ENCODE measurements around the gene KRTAP9-4.
"Not testable (repeated sequence)": the region's sequence is repeated elsewhere in the genome, so short reads cannot be mapped to it uniquely, and the experiment has no call there.

KRTAP9-4 gene

GRCh38 chr17:41249637-41250240, at the start of gene KRTAP9-4:
KRTAP9-4 (plus strand) TSS chr17:41249687; CDS start chr17:41249721, 34 bp downstream.
- DNase-seq (ENCODE audit: low spot score); FAIRE-seq: not testable (repeated sequence)

- no peak for FAIRE-seq
- DNase-seq (ENCODE audit: low spot score) = no peak
Measured at GRCh38 chr17:41211845-41212466, 37.5 kb upstream of the KRTAP9-4 start.

DNA sequence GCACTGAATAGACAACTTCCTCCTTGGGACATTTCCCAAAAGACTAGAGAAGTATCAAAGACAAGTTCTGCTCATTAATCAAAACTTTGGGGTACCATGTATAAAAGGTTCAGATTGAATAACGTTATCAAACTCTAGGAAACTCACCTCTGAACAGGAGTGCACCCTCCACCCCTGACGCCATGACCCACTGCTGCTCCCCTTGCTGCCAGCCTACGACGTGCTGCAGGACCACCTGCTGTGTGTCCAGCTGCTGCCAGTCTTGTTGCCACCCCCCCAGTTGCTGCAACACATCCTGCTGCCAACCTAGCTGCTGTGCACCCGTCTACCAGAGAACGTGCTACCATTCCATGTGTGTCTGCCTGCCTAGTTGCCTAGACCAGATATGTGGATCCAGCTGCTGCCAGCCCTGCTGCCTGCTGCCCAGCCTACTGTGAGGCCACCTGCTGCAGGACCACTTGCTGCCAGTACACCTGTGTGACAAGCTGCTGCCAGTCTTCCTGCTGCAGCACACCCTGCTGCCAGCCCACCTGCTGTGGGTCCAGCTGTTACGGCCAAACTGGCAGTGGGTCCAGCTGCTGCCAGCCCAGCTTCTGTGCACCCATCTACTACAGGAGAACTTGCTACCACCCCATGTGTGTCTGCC, 36.8 kb upstream of the KRTAP9-4 start:
- DNase-seq (ENCODE audit: low spot score) (no peak), FAIRE-seq (peak; percentile 65)

- FAIRE-seq = no peak
- no peak for DNase-seq (ENCODE audit: low spot score)
Measured at GRCh38 chr17:41215681-41216080, 33.8 kb upstream of the KRTAP9-4 start.

DNA sequence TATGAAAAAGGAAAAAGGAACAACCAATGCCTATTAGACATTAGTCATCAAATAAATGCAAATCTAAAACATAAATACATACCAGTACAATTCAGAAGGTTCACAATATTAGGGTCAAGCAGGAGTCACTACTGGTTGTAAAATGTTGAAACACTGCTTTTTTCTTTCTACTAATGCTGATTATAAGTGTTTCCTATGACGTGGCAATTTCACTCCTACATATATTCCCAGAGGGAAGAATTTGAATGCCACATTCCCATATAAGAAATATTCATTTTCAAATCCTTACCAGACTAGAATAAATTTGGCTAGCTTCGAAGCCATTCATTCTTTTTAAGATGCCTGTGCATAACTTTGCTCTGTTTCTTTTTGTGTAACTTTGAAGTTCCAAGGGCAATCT, 25.7 kb upstream of the KRTAP9-4 start:
- DNase-seq (ENCODE audit: low spot score) (no peak), FAIRE-seq (no peak)

DNA sequence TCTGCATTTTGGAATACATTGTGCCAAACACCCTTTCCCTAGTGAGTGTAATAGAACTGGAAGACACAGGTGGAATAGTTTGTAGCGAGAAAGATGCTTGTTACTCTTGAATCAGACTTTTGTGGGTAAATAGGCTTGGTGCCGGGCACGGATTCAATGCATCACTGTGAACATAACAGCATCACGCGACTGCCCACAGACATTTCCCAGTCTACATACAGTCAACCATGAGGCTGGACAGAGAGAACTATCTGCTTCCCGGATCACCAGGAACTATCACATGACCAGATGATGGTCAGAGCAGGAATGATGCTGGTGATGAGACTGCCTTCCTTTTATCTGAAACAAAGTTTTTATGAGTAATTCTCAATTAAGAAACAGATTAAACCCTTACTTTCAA, 23.4 kb upstream of the KRTAP9-4 start:
- DNase-seq (ENCODE audit: low spot score) (no peak), FAIRE-seq (no peak)

GRCh38 chr17:41226598-41227095, 22.8 kb upstream of the KRTAP9-4 start, which contains the start of gene KRTAP9-2:
KRTAP9-2 (plus strand) TSS chr17:41226648; CDS start chr17:41226655, 7 bp downstream.
- DNase-seq (ENCODE audit: low spot score); FAIRE-seq: not testable (repeated sequence)

GRCh38 chr17:41230094-41230493, 19.4 kb upstream of the KRTAP9-4 start:
- DNase-seq (ENCODE audit: low spot score) (no peak), FAIRE-seq (no peak)

GRCh38 chr17:41231731-41232130, 17.8 kb upstream of the KRTAP9-4 start:
- DNase-seq (ENCODE audit: low spot score) (no peak), FAIRE-seq (no peak)

GRCh38 chr17:41232399-41233105, 16.9 kb upstream of the KRTAP9-4 start, which contains the start of gene KRTAP9-3:
KRTAP9-3 (plus strand) TSS chr17:41232449; CDS start chr17:41232502, 53 bp downstream.
- DNase-seq (ENCODE audit: low spot score) = not testable (repeated sequence)
- FAIRE-seq = peak; percentile 48

DNA sequence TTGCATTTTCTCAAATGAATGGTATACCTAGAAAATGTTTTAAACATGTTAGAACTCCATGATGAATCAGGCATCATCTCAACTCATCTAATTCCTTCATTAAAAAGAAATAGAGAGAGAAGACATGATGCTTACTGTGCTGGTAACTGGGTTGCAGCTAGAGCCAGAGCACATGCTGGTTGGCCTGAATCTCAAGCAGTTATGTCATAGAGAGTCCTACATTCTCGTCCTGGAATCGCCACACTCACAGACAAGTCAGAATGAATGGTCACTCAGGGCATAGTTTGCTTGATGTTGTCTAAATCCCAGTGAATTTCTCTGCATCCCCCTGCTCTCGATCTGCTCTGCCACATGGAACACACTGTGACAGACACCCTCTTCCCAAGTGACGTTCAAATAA, 12.4 kb upstream of the KRTAP9-4 start:
- FAIRE-seq; DNase-seq (ENCODE audit: low spot score): not testable (repeated sequence)

DNA sequence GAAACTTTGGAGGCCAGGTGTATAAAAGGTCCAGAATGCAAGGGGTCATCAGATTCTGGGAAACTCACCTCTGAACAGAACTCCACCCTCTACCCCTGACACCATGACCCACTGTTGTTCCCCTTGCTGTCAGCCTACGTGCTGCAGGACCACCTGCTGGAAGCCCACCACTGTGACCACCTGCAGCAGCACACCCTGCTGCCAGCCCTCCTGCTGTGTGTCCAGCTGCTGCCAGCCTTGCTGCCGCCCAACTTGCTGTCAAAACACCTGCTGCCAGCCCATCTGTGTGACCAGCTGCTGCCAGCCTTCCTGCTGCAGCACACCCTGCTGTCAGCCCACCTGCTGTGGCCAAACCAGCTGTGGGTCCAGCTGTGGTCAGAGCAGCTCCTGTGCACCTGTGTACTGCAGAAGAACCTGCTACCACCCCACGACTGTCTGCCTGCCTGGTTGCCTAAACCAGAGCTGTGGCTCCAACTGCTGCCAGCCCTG, 11.5 kb upstream of the KRTAP9-4 start, which contains the start of gene KRTAP9-8:
TSS of gene KRTAP9-8 (plus strand) at position 51 of the 489 bp plus-strand sequence. CDS start at position 104, 53 bp downstream.
- FAIRE-seq; DNase-seq (ENCODE audit: low spot score): not testable (repeated sequence)

DNA sequence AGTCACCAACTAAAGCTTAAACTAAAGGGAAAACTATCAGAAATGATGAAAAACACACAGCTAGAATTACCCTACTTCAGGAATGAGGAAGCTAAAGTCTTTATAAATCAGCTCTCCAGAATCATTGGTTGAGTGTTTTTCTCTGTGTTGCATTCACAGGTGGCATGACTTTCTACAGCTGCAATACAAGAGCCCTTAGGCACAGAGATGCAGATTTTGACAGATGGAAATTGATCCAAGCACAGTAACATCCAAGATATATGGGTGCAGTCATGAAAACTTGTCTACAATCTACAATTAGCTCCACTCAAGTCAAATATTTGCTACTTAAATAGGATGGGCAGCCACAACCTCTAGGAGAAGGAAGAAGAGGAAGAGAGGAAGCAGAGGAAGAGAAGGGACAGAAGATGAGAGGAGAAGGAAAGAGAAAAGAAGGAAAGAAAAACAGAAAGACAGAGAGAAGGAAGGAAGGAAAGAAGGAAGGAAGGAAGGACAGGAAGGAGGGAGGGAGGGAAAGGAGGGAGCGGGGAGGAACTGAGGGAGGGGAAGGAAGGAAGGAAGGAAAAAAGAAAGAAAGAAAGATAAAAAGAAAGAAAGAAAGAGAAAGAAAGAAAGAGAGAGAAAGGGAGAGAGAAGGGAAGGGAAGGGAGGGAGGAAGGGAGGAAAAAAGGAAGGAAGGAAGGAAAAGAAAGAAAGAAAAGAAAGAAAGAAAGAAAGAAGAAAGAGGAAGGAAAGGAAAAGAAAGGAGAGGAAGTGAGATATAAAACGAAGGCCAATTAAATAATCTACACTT, 2.3 kb upstream of the KRTAP9-4 start:
- not testable (repeated sequence) for DNase-seq (ENCODE audit: low spot score); FAIRE-seq

- FAIRE-seq (no peak), DNase-seq (ENCODE audit: low spot score) (no peak)
Measured at GRCh38 chr17:41251261-41251660, 1.8 kb downstream of the KRTAP9-4 start.

- FAIRE-seq (no peak), DNase-seq (ENCODE audit: low spot score) (no peak)
Measured at GRCh38 chr17:41254861-41255260, 5.4 kb downstream of the KRTAP9-4 start.

GRCh38 chr17:41255381-41256290, 6.1 kb downstream of the KRTAP9-4 start, which contains the start of gene KRTAP9-9:
KRTAP9-9 (plus strand) TSS chr17:41255384.
- DNase-seq (ENCODE audit: low spot score); FAIRE-seq: not testable (repeated sequence)

DNA sequence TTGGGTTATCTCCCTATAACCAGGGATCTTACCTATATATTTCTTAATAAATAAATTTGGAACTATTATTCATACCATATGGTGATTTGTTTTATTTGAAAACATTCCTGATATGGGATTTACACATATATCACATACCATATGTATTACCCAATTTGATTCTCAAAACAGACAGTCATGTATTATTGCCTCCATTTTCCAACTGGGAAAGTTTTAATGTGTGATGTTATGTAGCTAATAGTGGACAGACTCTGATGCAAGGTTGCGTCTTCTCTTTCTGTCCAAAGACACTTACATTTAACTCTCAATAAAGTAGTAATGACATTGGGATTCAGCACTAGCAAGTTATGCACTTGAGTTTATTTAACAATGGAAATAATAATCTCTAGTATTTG, 6.8 kb downstream of the KRTAP9-4 start:
- no peak for FAIRE-seq
- no peak for DNase-seq (ENCODE audit: low spot score)

DNA sequence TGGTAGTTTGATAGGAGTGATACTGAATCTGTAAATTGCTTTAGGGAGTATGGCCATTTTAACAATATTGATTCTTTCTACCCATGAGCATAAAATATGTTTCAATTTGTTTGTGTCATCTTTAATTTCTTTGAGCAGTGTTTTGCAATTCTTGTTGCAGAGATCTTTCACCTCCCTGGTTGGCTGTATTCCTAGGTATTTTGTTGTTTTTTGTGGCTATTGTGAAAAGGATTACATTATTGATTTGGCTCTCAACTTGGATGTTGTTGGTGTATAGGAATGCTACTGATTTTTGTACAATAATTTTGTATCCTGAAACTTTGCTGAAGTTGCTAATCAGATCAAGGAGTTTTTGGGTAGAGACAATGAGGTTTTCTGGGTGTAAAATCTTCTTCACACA, 8.9 kb downstream of the KRTAP9-4 start:
- DNase-seq (ENCODE audit: low spot score) (no peak), FAIRE-seq (no peak)

DNA sequence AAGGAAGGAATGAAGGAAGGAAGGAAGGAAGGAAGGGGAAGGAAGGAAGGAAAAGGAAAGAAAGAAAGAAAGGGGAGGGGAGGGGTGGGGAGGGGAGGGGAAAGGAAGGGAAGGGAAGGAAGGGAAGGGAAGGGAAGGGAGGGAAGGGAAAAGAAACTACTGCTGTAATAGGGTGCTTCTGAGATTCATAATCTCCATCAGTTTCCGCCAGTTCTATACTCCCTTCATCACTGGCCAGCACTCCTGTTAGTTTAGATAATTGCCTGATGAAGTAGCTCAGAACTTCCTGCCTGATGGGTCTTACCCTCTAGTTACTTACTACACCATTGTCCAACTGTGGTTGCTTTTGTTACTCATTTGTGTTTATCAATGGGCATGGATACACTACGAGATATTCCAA, 13.7 kb downstream of the KRTAP9-4 start:
- DNase-seq (ENCODE audit: low spot score) (no peak), FAIRE-seq (no peak)
